ENCODE data around the gene GAPDH.

- no peak for TF ChIP-seq CTCF (IDR thresholded peaks at IDR 0.05; ENCODE audit: poor library complexity)
- no peak for TF ChIP-seq EZH2 (IDR thresholded peaks at IDR 0.05; ENCODE audit: borderline replicate concordance)
- TF ChIP-seq EZH2phosphoT487 (IDR thresholded peaks at IDR 0.05; ENCODE audit: low read depth, severe bottlenecking, unreplicated experiment) = no peak
Measured at GRCh38 chr12:6549684-6550151, 15.4 kb downstream of the GAPDH start.
